ENCODE data around the gene ZFYVE9.

The ZFYVE9 gene

GRCh38 chr1:52189898-52190480 lies 48.1 kb downstream of the ZFYVE9 start:
- Histone ChIP-seq H3K9ac (ENCODE audit: low read length in 5 of 5) (no peak overlapping the region), H3K27me3 (ENCODE audit: control insufficient read depth in 5 of 5, insufficient read depth in 4 of 5, low read length in 5 of 5) (no peaks in the 10 kb centered on the region), H3K27ac (ENCODE audit: low read depth, low read length) (no peak overlapping the region)

GRCh38 chr1:52190500-52191252 lies 48.8 kb downstream of the ZFYVE9 start:
- Histone ChIP-seq H3K4me1 (ENCODE audit: control insufficient read depth in 5 of 5, insufficient read depth in 5 of 5, low read length in 5 of 5) (peaks cover 0 to 12% (median 0%) of the 10 kb centered on the region in 5 donors), H3K9me3 (ENCODE audit: control insufficient read depth in 5 of 5, low read length in 5 of 5) (peaks cover 0 to 2% (median 0%) of the 10 kb centered on the region in 5 donors), H3K27ac (ENCODE audit: low read depth, low read length) (no peak overlapping the region), H3K27me3 (ENCODE audit: control insufficient read depth in 5 of 5, insufficient read depth in 4 of 5, low read length in 5 of 5) (no peaks in the 10 kb centered on the region), H3K4me3 (ENCODE audit: low read depth in 1 of 5, low read length in 5 of 5) (no peak overlapping the region), H3K9ac (ENCODE audit: low read length in 5 of 5) (no peak overlapping the region), H3K36me3 (ENCODE audit: control insufficient read depth in 5 of 5, insufficient read depth in 5 of 5, low read length in 5 of 5) (no peaks in the 10 kb centered on the region)

More at GRCh38 chr1:52189898-52190480, 48.1 kb downstream of the ZFYVE9 start:
- Histone ChIP-seq H3K36me3 (ENCODE audit: control insufficient read depth in 5 of 5, insufficient read depth in 5 of 5, low read length in 5 of 5) (no peaks in the 10 kb centered on the region), H3K9me3 (ENCODE audit: control insufficient read depth in 5 of 5, low read length in 5 of 5) (peaks cover 0 to 2% (median 0%) of the 10 kb centered on the region in 5 donors), H3K4me3 (ENCODE audit: low read depth in 1 of 5, low read length in 5 of 5) (no peak overlapping the region), H3K4me1 (ENCODE audit: control insufficient read depth in 5 of 5, insufficient read depth in 5 of 5, low read length in 5 of 5) (peaks cover 0 to 12% (median 0%) of the 10 kb centered on the region in 5 donors)

- Histone ChIP-seq H3K4me1 (ENCODE audit: control insufficient read depth in 5 of 5, insufficient read depth in 5 of 5, low read length in 5 of 5) (peaks cover 0 to 12% (median 0%) of the 10 kb centered on the region in 5 donors), H3K27me3 (ENCODE audit: control insufficient read depth in 5 of 5, insufficient read depth in 4 of 5, low read length in 5 of 5) (no peaks in the 10 kb centered on the region), H3K9ac (ENCODE audit: low read length in 5 of 5) (no peak overlapping the region), H3K4me3 (ENCODE audit: low read depth in 1 of 5, low read length in 5 of 5) (no peak overlapping the region), H3K27ac (ENCODE audit: low read depth, low read length) (no peak overlapping the region), H3K36me3 (ENCODE audit: control insufficient read depth in 5 of 5, insufficient read depth in 5 of 5, low read length in 5 of 5) (no peaks in the 10 kb centered on the region), H3K9me3 (ENCODE audit: control insufficient read depth in 5 of 5, low read length in 5 of 5) (peaks cover 0 to 2% (median 0%) of the 10 kb centered on the region in 5 donors)
Observed at GRCh38 chr1:52191395-52191965, 49.6 kb downstream of the ZFYVE9 start.

- no peaks in the 10 kb centered on the region for H3K27me3 ChIP-seq (ENCODE audit: control insufficient read depth in 5 of 5, insufficient read depth in 4 of 5, low read length in 5 of 5)
- no peaks in the 10 kb centered on the region for H3K36me3 ChIP-seq (ENCODE audit: control insufficient read depth in 5 of 5, insufficient read depth in 5 of 5, low read length in 5 of 5)
- peaks cover 0 to 12% (median 0%) of the 10 kb centered on the region in 5 donors for H3K4me1 ChIP-seq (ENCODE audit: control insufficient read depth in 5 of 5, insufficient read depth in 5 of 5, low read length in 5 of 5)
- H3K9me3 ChIP-seq (ENCODE audit: control insufficient read depth in 5 of 5, low read length in 5 of 5) = no peaks in the 10 kb centered on the region
- H3K27ac ChIP-seq (ENCODE audit: low read depth, low read length) = no peak overlapping the region
- no peak overlapping the region for H3K9ac ChIP-seq (ENCODE audit: low read length in 5 of 5)
- H3K4me3 ChIP-seq (ENCODE audit: low read depth in 1 of 5, low read length in 5 of 5) = no peak overlapping the region
Observed at GRCh38 chr1:52192024-52192423, 50.1 kb downstream of the ZFYVE9 start.

GRCh38 chr1:52192436-52192835 lies 50.5 kb downstream of the ZFYVE9 start:
- Histone ChIP-seq H3K9me3 (ENCODE audit: control insufficient read depth in 5 of 5, low read length in 5 of 5) (no peaks in the 10 kb centered on the region), H3K27ac (ENCODE audit: low read depth, low read length) (no peak overlapping the region), H3K4me1 (ENCODE audit: control insufficient read depth in 5 of 5, insufficient read depth in 5 of 5, low read length in 5 of 5) (peaks cover 0 to 12% (median 0%) of the 10 kb centered on the region in 5 donors), H3K4me3 (ENCODE audit: low read depth in 1 of 5, low read length in 5 of 5) (no peak overlapping the region), H3K27me3 (ENCODE audit: control insufficient read depth in 5 of 5, insufficient read depth in 4 of 5, low read length in 5 of 5) (no peaks in the 10 kb centered on the region), H3K9ac (ENCODE audit: low read length in 5 of 5) (no peak overlapping the region), H3K36me3 (ENCODE audit: control insufficient read depth in 5 of 5, insufficient read depth in 5 of 5, low read length in 5 of 5) (no peaks in the 10 kb centered on the region)

GRCh38 chr1:52193985-52194384 lies 52.1 kb downstream of the ZFYVE9 start:
- peaks cover 0 to 12% (median 0%) of the 10 kb centered on the region in 5 donors for H3K4me1 ChIP-seq (ENCODE audit: control insufficient read depth in 5 of 5, insufficient read depth in 5 of 5, low read length in 5 of 5)
- no peaks in the 10 kb centered on the region for H3K9me3 ChIP-seq (ENCODE audit: control insufficient read depth in 5 of 5, low read length in 5 of 5)
- H3K27me3 ChIP-seq (ENCODE audit: control insufficient read depth in 5 of 5, insufficient read depth in 4 of 5, low read length in 5 of 5) = no peaks in the 10 kb centered on the region
- H3K9ac ChIP-seq (ENCODE audit: low read length in 5 of 5) = no peak overlapping the region
- no peaks in the 10 kb centered on the region for H3K36me3 ChIP-seq (ENCODE audit: control insufficient read depth in 5 of 5, insufficient read depth in 5 of 5, low read length in 5 of 5)
- no peak overlapping the region for H3K4me3 ChIP-seq (ENCODE audit: low read depth in 1 of 5, low read length in 5 of 5)
- H3K27ac ChIP-seq (ENCODE audit: low read depth, low read length) = no peak overlapping the region

GRCh38 chr1:52195161-52195560 lies 53.3 kb downstream of the ZFYVE9 start:
- no peak overlapping the region for H3K9ac ChIP-seq (ENCODE audit: low read length in 5 of 5)
- peaks cover 0 to 10% (median 0%) of the 10 kb centered on the region in 5 donors for H3K4me1 ChIP-seq (ENCODE audit: control insufficient read depth in 5 of 5, insufficient read depth in 5 of 5, low read length in 5 of 5)
- no peaks in the 10 kb centered on the region for H3K36me3 ChIP-seq (ENCODE audit: control insufficient read depth in 5 of 5, insufficient read depth in 5 of 5, low read length in 5 of 5)
- peaks cover 0 to 3% (median 0%) of the 10 kb centered on the region in 5 donors for H3K9me3 ChIP-seq (ENCODE audit: control insufficient read depth in 5 of 5, low read length in 5 of 5)
- H3K27ac ChIP-seq (ENCODE audit: low read depth, low read length) = no peak overlapping the region
- H3K4me3 ChIP-seq (ENCODE audit: low read depth in 1 of 5, low read length in 5 of 5) = no peak overlapping the region
- no peaks in the 10 kb centered on the region for H3K27me3 ChIP-seq (ENCODE audit: control insufficient read depth in 5 of 5, insufficient read depth in 4 of 5, low read length in 5 of 5)

GRCh38 chr1:52203935-52204625 lies 62.2 kb downstream of the ZFYVE9 start:
- peaks cover 0 to 5% (median 1%) of the 10 kb centered on the region in 5 donors for H3K4me1 ChIP-seq (ENCODE audit: control insufficient read depth in 5 of 5, insufficient read depth in 5 of 5, low read length in 5 of 5)
- peaks cover 0 to 8% (median 3%) of the 10 kb centered on the region in 5 donors for H3K9me3 ChIP-seq (ENCODE audit: control insufficient read depth in 5 of 5, low read length in 5 of 5)
- H3K36me3 ChIP-seq (ENCODE audit: control insufficient read depth in 5 of 5, insufficient read depth in 5 of 5, low read length in 5 of 5) = no peaks in the 10 kb centered on the region
- no peaks in the 10 kb centered on the region for H3K27me3 ChIP-seq (ENCODE audit: control insufficient read depth in 5 of 5, insufficient read depth in 4 of 5, low read length in 5 of 5)
- no peak overlapping the region for H3K4me3 ChIP-seq (ENCODE audit: low read depth in 1 of 5, low read length in 5 of 5)
- H3K27ac ChIP-seq (ENCODE audit: low read depth, low read length) = no peak overlapping the region
- H3K9ac ChIP-seq (ENCODE audit: low read length in 5 of 5) = no peak overlapping the region

- Histone ChIP-seq H3K4me3 (ENCODE audit: low read depth in 1 of 5, low read length in 5 of 5) (no peak overlapping the region), H3K27ac (ENCODE audit: low read depth, low read length) (no peak overlapping the region), H3K4me1 (ENCODE audit: control insufficient read depth in 5 of 5, insufficient read depth in 5 of 5, low read length in 5 of 5) (peaks cover 0 to 5% (median 1%) of the 10 kb centered on the region in 5 donors), H3K9me3 (ENCODE audit: control insufficient read depth in 5 of 5, low read length in 5 of 5) (peaks cover 0 to 7% (median 0%) of the 10 kb centered on the region in 5 donors), H3K36me3 (ENCODE audit: control insufficient read depth in 5 of 5, insufficient read depth in 5 of 5, low read length in 5 of 5) (no peaks in the 10 kb centered on the region), H3K27me3 (ENCODE audit: control insufficient read depth in 5 of 5, insufficient read depth in 4 of 5, low read length in 5 of 5) (no peaks in the 10 kb centered on the region), H3K9ac (ENCODE audit: low read length in 5 of 5) (no peak overlapping the region)
Observed at GRCh38 chr1:52204696-52205095, 62.8 kb downstream of the ZFYVE9 start.
